ENCODE data around the gene SLC6A17. TPM values are rescaled to one million over a fixed set of nuclear protein-coding genes. Genes with fewer than 3 reads are reported as not detected.

The SLC6A17 gene
- total and polyA plus RNA-seq, 2 experiments from 2014 or later = 0.03 to 0.17 TPM

DNA sequence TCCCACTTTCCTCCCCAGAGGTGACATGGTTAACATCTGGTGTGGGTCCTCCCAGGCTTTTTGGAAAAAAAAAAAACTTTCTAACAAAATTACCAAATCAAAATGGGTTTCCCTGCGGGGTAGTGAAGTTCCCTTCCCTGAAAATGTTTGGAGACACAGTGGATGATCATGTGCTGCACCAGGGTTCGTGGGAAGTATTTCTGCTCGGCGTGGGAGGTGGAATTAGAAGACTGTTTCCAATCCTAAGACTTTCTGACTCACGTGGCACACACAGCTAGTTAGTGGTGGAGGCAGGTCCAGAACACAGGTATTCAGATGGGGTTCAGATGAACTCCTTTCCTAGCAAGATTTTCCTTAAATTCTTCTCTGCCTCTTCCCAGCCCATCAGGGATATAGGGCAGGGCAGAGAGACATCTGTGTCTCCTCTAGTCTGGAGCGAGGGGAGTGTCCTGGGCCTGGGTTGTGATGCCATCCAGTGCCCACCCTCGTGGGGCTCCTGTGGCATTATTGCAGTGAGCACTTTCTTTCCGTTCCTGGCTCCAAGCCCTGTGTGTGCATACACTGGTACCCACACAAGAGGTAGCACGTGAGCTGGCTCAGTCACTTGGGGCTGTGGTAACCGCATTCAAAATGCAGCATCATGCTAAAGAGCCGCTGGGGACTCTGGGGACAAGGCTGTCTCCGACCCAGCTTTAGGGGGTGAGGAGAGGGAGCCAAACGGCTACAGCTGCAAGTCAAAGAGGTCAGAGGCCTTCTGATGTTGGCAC, 87.3 kb downstream of the SLC6A17 start:
- Histone ChIP-seq H2AFZ (no peak overlapping the region), H3K4me1 (ENCODE audit: insufficient read depth) (peaks cover 21% of the 10 kb centered on the region), H3F3A (replicated peaks; ENCODE audit: low read depth) (no peaks in the 10 kb centered on the region), H3K36me3 (ENCODE audit: insufficient read depth) (peaks cover 5% of the 10 kb centered on the region; the same call in 1 of the 2 replicates), H3K27ac (ENCODE audit: low read depth) (no peak overlapping the region), H3K27me3 (ENCODE audit: insufficient read depth) (0 out of 2 replicates have a peak, but pooled peaks cover 4% of the 10 kb centered on the region), H4K20me1 (replicated peaks; ENCODE audit: insufficient read depth) (no peaks in the 10 kb centered on the region), H3K4me2 (no peak overlapping the region), H3K9me2 (ENCODE audit: insufficient read depth) (0 out of 2 replicates have a peak, but pooled peaks cover 7% of the 10 kb centered on the region), H3K4me3 (no peak overlapping the region), H3K79me2 (replicated peaks; ENCODE audit: insufficient read depth) (no peaks in the 10 kb centered on the region)
- Mint-ChIP-seq H3K27ac (no peak overlapping the region), H3K36me3 (ENCODE audit: low read depth) (peaks cover 3% of the 10 kb centered on the region; the same call in 2 of the 3 replicates), H3K4me1 (peaks cover 51% of the 10 kb centered on the region), H3K9me3 (no peaks in the 10 kb centered on the region; the same call in 2 of the 3 replicates), H3K4me3 (no peak overlapping the region), H3K27me3 (ENCODE audit: insufficient read depth, low read depth, poor library complexity) (peaks cover 14% of the 10 kb centered on the region)
- no peak for ATAC-seq
- no peak for DNase-seq (ENCODE audit: low spot score)
- no peak for TF ChIP-seq EZH2 (IDR thresholded peaks at IDR 0.05; ENCODE audit: low read depth, unreplicated experiment)
- TF ChIP-seq ZNF331 (CRISPR knock-in tag; IDR thresholded peaks at IDR 0.05; ENCODE audit: low read depth) = no peak
- no peak for TF ChIP-seq STAT1 (IDR thresholded peaks at IDR 0.05; ENCODE audit: unreplicated experiment)
- no peak for TF ChIP-seq ZNF462 (CRISPR knock-in tag; IDR thresholded peaks at IDR 0.05)
- TF ChIP-seq, protein P1, sequence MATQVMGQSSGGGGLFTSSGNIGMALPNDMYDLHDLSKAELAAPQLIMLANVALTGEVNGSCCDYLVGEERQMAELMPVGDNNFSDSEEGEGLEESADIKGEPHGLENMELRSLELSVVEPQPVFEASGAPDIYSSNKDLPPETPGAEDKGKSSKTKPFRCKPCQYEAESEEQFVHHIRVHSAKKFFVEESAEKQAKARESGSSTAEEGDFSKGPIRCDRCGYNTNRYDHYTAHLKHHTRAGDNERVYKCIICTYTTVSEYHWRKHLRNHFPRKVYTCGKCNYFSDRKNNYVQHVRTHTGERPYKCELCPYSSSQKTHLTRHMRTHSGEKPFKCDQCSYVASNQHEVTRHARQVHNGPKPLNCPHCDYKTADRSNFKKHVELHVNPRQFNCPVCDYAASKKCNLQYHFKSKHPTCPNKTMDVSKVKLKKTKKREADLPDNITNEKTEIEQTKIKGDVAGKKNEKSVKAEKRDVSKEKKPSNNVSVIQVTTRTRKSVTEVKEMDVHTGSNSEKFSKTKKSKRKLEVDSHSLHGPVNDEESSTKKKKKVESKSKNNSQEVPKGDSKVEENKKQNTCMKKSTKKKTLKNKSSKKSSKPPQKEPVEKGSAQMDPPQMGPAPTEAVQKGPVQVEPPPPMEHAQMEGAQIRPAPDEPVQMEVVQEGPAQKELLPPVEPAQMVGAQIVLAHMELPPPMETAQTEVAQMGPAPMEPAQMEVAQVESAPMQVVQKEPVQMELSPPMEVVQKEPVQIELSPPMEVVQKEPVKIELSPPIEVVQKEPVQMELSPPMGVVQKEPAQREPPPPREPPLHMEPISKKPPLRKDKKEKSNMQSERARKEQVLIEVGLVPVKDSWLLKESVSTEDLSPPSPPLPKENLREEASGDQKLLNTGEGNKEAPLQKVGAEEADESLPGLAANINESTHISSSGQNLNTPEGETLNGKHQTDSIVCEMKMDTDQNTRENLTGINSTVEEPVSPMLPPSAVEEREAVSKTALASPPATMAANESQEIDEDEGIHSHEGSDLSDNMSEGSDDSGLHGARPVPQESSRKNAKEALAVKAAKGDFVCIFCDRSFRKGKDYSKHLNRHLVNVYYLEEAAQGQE (IDR thresholded peaks at IDR 0.05; ENCODE audit: unreplicated experiment) = no peak
- TF ChIP-seq POLR2AphosphoS5 (IDR thresholded peaks at IDR 0.05; ENCODE audit: low read depth) = no peak
- TF ChIP-seq CTCF (conservative IDR thresholded peaks at IDR 0.05; ENCODE audit: low read depth in 2 of 2) = no peak
- no peak for TF ChIP-seq JUNB (IDR thresholded peaks at IDR 0.05; ENCODE audit: unreplicated experiment)
- TF ChIP-seq ZNF114 (CRISPR knock-in tag; IDR thresholded peaks at IDR 0.05) = no peak
- no peak for TF ChIP-seq CREB1 (CRISPR knock-in tag; IDR thresholded peaks at IDR 0.05; ENCODE audit: low read depth)

All from GM23338 (cell line).